GM13976 (cell line): Measurements from ENCODE around the gene FAM210A.
A peak's percentile ranks its signal among the peaks of the same experiment; 100 is the strongest.

Source experiments
- DNase-seq: peaks from one replicate; pipeline ENCODE4 v3.0.0; 2012; ENCODE audit warnings: low spot score
- in situ Hi-C: fragments of 300-500 bp; cut with MboI; formaldehyde crosslinking; loops from one replicate; pipeline ENCODE4 v1.12.0; 2022; ENCODE audit warnings: low sequenced_read_pairs, mixed read lengths, inconsistent platforms; ENCODE audit not compliant: unreplicated experiment
- TF ChIP-seq, protein P1 (sequence below): IDR thresholded peaks from 2 replicates; pipeline ENCODE4 v1.5.1; 2012; ENCODE audit warnings: borderline replicate concordance, mild to moderate bottlenecking; ENCODE audit not compliant: insufficient read depth; ENCODE audit errors: extremely low read depth, missing control alignments, control extremely low read depth

The FAM210A gene

DNA sequence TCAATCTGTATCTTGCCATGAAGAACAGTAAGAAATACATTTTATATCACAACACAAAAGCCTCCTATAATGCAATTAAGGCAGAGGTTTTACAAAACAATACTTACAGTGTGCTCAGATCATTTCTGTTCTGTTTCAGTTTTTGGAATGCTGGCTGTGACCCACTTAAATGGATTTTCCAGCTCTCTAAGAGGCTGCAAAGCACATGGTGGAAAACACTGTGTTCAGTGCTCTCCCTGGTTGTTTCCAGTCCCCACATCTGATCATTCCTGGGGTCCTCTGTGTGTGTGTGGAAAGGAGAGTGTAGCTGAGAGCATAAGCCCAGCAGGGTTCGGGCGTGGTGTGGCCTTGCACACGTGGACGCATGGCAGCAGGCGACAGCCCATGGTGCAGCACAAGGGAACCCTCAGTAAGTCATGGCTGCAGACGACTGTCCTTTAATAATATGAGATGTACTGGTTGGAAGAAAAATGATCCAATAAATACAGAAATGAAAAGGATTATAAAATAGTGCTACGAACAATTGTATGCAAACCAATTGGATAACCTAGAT, 95.6 kb downstream of the FAM210A start:
- DNase-seq: no peak
- TF ChIP-seq, protein P1, sequence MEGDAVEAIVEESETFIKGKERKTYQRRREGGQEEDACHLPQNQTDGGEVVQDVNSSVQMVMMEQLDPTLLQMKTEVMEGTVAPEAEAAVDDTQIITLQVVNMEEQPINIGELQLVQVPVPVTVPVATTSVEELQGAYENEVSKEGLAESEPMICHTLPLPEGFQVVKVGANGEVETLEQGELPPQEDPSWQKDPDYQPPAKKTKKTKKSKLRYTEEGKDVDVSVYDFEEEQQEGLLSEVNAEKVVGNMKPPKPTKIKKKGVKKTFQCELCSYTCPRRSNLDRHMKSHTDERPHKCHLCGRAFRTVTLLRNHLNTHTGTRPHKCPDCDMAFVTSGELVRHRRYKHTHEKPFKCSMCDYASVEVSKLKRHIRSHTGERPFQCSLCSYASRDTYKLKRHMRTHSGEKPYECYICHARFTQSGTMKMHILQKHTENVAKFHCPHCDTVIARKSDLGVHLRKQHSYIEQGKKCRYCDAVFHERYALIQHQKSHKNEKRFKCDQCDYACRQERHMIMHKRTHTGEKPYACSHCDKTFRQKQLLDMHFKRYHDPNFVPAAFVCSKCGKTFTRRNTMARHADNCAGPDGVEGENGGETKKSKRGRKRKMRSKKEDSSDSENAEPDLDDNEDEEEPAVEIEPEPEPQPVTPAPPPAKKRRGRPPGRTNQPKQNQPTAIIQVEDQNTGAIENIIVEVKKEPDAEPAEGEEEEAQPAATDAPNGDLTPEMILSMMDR: no peak
- in situ Hi-C loops: loop anchor here (5.0 to 25.0 kb wide), 2 partner anchors 73 to 418 kb away; partner anchors contain the start of gene LDLRAD4

DNA sequence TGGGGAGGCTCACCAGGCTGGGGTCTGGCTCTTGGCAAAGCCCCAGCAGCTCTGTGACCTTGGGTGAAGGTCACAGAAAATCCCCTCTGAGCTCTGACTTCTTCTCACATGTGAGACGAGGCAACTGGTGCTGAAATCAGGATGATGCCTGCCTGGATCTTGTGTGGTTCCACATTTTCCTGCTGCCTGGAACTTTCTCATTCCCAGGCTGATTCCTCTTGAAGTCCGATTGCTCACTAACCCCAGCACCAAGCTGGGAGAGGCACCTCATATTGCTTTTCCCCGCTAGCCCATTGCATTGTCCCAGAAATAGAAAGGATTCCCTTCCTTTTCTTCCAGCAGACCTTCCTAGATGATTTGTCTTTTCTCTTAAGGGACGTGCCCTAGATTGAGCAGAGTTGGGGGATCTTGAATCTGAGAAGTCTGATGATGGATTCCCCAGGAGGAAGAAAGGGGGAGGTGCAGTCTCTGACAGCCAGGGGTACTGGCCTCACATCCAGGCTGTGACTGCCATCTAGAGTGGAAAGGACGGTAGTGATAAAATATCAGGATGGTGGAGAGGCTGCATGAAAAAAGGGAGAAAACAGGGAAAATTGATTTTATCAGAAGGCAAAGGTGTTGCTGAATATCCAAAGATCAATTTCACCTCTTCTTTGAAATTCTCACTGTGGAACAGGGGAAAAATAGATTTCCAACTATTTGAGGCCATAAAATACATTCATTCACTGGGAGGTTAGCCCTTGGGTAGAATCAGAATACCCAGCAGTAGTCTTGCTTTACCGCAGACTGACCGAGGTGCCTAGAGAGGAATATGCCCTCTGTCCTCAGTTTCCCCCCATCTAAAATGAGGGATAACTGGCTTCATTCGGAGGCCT, 96.3 kb downstream of the FAM210A start:
- in situ Hi-C loops: loop anchor here (5.0 to 25.0 kb wide), 2 partner anchors 73 to 418 kb away; partner anchors contain the start of gene LDLRAD4
- TF ChIP-seq, protein P1: peak; percentile 44
- DNase-seq: peak; percentile 86

DNA sequence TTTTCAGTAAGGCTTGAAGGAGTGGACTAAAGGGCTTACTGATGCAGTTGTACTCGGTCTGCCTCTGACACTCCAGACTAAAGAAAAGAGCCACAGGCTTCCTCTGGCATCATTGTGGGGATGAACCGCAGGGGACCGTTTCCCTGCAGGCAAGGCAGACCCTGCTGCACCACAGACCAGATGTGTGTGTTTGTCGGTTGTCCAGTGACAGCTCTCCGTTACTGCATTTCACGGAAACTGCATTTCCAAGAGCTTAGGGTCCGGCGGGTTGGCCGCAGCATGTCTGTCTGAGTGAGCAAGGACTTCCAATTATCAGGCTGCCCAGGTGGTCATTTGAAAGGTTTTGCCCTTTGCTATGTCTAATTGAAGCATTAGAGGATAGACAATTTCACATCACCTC, 98.1 kb downstream of the FAM210A start:
- TF ChIP-seq, protein P1: no peak
- in situ Hi-C loops: loop anchor here (25.0 kb wide), 1 partner anchor 416 kb away; the partner anchor contains the start of gene LDLRAD4
- no peak for DNase-seq

DNA sequence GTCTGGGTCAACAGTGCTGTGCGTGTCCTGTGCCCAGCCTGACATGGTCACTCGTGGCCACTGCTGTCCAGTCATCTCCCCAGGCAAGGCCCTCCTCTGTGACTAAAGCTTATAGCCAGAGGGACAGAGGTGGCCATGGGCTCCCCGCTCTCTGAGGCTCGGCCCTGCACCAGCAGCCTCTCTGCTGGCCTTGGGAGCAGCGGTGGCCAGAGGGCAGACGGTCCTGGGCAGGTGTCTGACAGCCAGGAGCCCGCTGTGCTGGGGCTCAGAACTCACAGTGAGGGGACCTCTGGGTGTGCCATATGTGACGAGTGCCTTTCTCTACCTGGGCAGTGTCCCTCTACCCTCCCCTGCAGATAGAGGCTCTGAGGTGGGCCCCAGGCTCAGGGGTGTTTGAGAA, 98.7 kb downstream of the FAM210A start:
- in situ Hi-C loops: loop anchor here (25.0 kb wide), 1 partner anchor 415 kb away; the partner anchor contains the start of gene LDLRAD4
- TF ChIP-seq, protein P1: no peak
- no peak for DNase-seq

DNA sequence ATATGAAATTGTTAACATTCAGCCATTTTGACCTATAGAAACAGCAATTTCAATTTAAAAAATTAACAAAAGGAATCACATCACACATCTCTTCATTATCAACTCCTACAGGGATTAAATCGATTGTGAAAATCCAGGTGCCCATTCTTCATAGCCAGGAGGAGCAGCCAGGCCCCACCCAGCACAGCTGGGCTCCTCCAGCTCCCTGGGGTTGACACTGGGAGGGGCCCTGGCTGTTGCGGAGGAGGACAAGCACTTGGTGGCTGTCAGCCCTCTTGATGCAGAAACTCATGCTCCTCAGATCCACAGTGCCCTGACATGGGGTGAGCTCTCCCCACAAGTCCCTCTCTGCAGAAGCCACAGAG, 99.8 kb downstream of the FAM210A start:
- in situ Hi-C loops: loop anchor here (25.0 kb wide), 1 partner anchor 414 kb away; the partner anchor contains the start of gene LDLRAD4
- TF ChIP-seq, protein P1: no peak
- DNase-seq: no peak

DNA sequence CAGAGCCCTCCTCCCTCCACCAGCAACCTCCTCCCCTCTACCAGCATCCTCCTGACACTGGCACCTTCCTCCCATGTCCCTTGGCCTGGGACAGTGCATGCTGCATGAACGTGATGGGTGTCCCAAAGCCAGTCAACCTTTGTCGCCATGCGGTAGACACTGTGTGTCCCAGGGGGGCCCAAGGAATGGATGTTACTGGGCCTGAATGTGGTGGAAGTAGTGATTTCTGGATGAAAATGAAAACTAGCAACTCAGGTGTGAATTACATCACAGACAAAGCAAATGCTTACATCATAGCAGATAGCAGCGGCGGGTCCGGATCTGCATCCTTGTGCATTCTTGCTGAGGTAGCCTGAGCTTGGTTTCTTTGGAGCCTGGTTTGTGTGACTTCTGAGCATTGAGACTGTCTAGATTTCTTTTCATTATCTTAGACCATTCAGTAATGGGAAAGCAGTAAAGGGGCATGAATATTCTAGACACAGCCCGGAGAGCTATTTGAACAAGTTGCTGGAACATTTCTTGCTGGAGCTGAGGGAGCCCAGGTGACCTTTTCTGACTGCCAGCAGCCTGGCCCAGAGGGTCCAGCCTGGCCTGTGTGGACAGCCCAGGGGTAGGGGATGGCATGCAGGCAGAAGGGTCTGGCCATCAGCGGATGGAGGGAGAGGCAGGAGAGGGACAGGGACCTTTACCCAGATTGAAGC, 100.4 kb downstream of the FAM210A start:
- in situ Hi-C loops: loop anchor here (25.0 kb wide), 1 partner anchor 414 kb away; the partner anchor contains the start of gene LDLRAD4
- DNase-seq: no peak
- TF ChIP-seq, protein P1: no peak
